T-helper 2 cell treated with Interferon-gamma antibody and Interleukin-4, amounts not matched to agents 5 μg/mL and 100 μg/mL, for 36 hours (primary cell): ENCODE data around the gene DVL2.

Experiments
- DNase-seq: peaks from one replicate; pipeline ENCODE4 v3.0.0; 2021; ENCODE audit warnings: low spot score
- H3K27ac Mint-ChIP-seq: one replicate; pipeline ENCODE4 v1.8.0; 2021; ENCODE audit warnings: mild to moderate bottlenecking, mixed read lengths
- H3K27me3 Mint-ChIP-seq: one replicate; pipeline ENCODE4 v1.8.0; 2021; ENCODE audit warnings: low read depth, mixed read lengths
- H3K36me3 Mint-ChIP-seq: one replicate; pipeline ENCODE4 v1.8.0; 2021; ENCODE audit warnings: low read depth, mixed read lengths
- H3K4me1 Mint-ChIP-seq: one replicate; pipeline ENCODE4 v1.8.0; 2021; ENCODE audit warnings: low read depth, mixed read lengths
- H3K4me3 Mint-ChIP-seq: one replicate; pipeline ENCODE4 v1.8.0; 2022; ENCODE audit warnings: mild to moderate bottlenecking, moderate library complexity, mixed read lengths
- H3K9me3 Mint-ChIP-seq: one replicate; pipeline ENCODE4 v1.8.0; 2021; ENCODE audit warnings: mixed read lengths

Gene DVL2

DNA sequence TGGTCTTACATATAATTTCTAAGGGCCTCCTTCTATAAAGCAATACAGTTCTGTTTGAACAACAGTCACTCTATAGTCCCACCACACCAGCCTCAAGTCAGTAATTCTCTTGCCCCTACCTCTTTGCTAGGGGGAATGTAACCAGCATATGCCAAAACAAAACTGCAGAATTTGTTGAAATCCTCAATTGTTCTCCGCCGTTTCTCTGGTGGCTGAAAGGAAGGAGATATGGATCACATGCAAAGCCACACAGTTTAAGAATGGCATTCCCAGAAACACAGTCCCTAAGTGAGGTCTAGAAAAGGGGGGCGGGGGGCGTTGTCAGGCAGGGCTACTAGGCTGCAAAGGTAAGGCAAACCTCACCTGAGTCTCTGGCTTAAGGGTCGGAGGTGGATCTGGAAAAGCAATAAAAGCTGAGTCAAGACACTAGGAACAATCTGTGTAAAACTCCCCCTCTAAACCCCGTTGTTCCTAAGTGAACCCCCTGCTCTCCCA, 3.0 kb upstream of the DVL2 start:
- H3K9me3 Mint-ChIP-seq, result no peaks in the 10 kb centered on the region
- H3K36me3 Mint-ChIP-seq, result peaks cover 56% of the 10 kb centered on the region

DNA sequence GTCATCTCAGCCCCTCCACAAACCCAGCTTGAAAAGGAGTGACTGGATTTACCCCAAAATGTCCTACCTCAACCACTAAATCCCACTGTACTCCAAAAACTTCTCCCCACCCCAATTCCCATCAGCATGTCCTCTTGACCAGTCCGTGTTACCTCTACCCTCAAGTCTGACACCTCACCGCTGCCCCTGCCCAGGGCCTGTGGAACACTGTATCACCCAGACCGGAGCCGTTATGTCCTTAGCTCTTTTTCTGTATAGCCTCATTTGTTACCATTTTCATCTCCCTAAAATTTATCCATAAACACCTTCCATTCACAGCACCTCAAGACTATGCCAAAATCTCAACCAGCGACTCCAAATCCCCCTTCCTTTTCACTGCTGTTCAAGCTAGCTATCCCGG, 2.5 kb upstream of the DVL2 start:
- no peak for DNase-seq
- peaks cover 53% of the 10 kb centered on the region for H3K36me3 Mint-ChIP-seq
- H3K4me3 Mint-ChIP-seq, result peak overlapping the region; percentile 95
- H3K27ac Mint-ChIP-seq, result peak overlapping the region; percentile 91
- H3K4me1 Mint-ChIP-seq, result peaks cover 53% of the 10 kb centered on the region
- no peaks in the 10 kb centered on the region for H3K27me3 Mint-ChIP-seq
- no peaks in the 10 kb centered on the region for H3K9me3 Mint-ChIP-seq

More for the DNA sequence above, 3.0 kb upstream of the DVL2 start:
- H3K4me1 Mint-ChIP-seq, result peaks cover 52% of the 10 kb centered on the region
- DNase-seq, result no peak
- no peaks in the 10 kb centered on the region for H3K27me3 Mint-ChIP-seq
- H3K4me3 Mint-ChIP-seq, result peak overlapping the region; percentile 95
- peak overlapping the region; percentile 91 for H3K27ac Mint-ChIP-seq

DNA sequence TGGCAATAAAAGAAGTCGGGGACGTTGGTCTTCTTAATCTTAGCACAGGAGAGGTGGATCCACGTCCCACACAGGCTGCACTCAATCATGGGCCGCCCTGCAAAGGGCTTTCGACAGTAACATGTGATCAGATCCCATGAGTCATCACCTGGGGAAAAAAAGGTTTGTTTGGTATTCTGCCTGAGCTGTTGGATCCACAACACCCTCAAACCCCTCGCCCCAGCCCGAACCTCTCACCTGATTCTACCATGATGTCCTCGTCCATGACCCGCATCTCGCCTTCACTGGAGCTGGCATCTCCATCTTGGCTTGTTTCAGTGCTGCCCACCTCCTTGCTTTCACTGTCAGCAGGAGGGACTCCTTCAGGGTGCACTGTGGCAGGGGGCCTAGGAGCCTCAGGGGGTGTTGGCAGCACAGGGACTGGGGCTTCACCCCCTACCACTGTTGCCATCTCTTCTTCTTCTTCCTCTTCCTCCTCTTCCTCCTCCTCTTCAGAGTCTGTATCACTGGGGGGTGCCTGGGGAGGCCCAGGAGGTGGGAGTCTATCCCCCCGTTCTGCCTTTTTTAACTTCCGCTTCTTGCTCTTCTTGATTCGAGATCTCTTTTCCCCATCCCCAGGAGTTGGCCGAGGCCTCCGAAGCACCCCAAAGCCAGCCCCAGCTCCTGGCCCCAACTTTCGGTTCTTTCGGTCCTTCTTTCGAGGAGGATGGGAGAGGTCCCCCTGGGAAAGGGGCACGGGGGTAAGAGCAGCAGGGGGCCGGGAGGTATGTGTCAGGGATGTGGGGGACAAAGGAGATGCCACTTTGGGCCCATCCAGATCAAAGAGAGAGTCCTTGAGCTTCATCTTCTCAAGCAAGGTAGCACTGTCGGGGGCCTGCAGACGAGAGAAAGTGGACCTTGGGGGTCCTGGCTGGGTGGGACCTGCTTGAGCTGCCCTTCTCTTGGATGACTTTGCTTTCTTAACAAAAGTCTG, 1.7 kb upstream of the DVL2 start:
- H3K9me3 Mint-ChIP-seq, result no peaks in the 10 kb centered on the region
- H3K27me3 Mint-ChIP-seq, result no peaks in the 10 kb centered on the region
- peak overlapping the region; percentile 27 for H3K27ac Mint-ChIP-seq
- H3K4me3 Mint-ChIP-seq, result peak overlapping the region; percentile 99
- DNase-seq, result no peak
- H3K36me3 Mint-ChIP-seq, result peaks cover 46% of the 10 kb centered on the region
- peaks cover 45% of the 10 kb centered on the region for H3K4me1 Mint-ChIP-seq

DNA sequence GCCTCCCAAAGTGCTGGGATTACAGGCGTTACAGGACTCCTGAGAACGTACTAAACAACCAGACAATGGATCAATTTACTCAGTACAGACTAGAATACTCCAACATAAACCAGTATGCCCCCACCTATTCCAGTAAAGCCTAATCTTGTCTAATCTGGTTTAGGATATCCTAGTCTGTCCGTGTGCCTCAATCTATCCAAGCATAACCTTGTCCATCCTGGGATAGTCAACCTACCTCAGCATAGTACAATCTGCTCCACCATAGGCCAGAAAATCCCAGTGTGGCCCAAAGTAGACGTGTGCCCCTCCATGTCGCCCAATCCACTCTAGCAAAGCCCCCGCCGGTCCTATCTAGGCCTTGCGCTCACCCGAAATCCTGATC, 625 bp downstream of the DVL2 start:
- DNase-seq, result no peak
- no peaks in the 10 kb centered on the region for H3K9me3 Mint-ChIP-seq
- H3K36me3 Mint-ChIP-seq, result peaks cover 41% of the 10 kb centered on the region
- H3K27me3 Mint-ChIP-seq, result no peaks in the 10 kb centered on the region
- H3K4me3 Mint-ChIP-seq, result peak overlapping the region; percentile 99
- H3K4me1 Mint-ChIP-seq, result peaks cover 33% of the 10 kb centered on the region
- peak overlapping the region; percentile 83 for H3K27ac Mint-ChIP-seq

DNA sequence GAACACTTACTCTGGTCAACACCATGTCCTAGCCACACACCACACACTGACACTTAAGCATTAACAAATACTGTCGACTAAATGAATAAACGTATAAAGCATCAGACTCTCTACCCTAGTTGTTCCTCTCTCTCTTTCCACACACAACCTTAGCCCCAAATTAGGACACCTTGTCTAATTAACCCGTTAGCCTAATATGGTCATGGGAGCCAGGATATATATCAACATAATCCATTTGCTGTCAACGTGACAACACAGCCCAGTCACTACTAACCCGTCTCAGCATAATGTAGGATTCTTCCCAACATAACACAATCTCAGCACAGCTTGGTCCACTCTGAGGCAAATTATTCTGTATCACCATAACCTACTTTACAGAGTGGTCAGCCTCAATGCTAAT, 2.2 kb downstream of the DVL2 start:
- peaks cover 41% of the 10 kb centered on the region for H3K36me3 Mint-ChIP-seq
- no peaks in the 10 kb centered on the region for H3K9me3 Mint-ChIP-seq
- no peaks in the 10 kb centered on the region for H3K27me3 Mint-ChIP-seq
- H3K4me3 Mint-ChIP-seq, result peak overlapping the region; percentile 4
- peaks cover 33% of the 10 kb centered on the region for H3K4me1 Mint-ChIP-seq
- no peak for DNase-seq
- H3K27ac Mint-ChIP-seq, result no peak overlapping the region

DNA sequence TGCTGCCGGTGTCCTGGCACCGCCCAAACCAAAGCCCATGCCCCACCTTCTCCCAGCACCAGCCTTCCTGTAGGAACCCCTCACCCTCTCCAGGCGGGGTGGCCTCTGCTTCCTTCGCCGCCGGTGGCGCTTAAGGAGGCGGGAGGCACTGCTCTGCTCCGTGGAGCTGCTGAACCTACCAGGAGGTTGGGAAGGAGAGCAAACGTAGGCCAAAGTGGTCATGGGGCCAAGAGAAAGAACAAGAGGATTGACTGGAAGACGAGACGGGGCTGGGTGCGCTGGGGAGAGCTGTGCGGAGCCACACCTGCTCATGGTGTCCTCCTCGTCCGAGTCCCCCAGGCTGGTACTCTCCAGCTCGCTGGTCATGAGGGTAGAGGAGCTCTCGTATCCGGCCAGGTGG, 4.8 kb downstream of the DVL2 start:
- DNase-seq, result no peak
- Mint-ChIP-seq H3K36me3 (peaks cover 27% of the 10 kb centered on the region), H3K4me3 (no peak overlapping the region), H3K4me1 (peaks cover 17% of the 10 kb centered on the region), H3K9me3 (no peaks in the 10 kb centered on the region), H3K27ac (no peak overlapping the region), H3K27me3 (no peaks in the 10 kb centered on the region)

DNA sequence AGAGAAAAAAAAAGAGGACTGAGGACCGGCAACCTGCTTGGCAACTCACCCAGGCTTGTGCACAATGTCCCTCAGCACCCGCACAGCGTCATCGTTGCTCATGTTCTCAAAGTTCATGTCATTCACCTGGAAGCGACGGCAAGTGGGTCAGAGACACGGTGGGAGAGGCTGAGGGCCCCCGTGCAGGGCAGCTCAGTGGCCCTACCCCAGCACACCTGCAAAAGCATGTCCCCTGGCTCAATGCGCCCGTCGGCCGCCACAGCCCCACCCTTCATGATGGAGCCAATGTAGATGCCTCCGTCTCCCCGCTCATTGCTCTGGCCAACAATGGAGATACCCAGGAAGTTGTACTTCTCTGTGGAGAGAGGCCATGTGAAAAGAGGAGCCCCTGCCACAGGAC, 5.4 kb downstream of the DVL2 start:
- H3K9me3 Mint-ChIP-seq, result no peaks in the 10 kb centered on the region
- H3K36me3 Mint-ChIP-seq, result peaks cover 29% of the 10 kb centered on the region
- DNase-seq, result no peak
- H3K27me3 Mint-ChIP-seq, result no peaks in the 10 kb centered on the region
- peaks cover 17% of the 10 kb centered on the region for H3K4me1 Mint-ChIP-seq
- H3K27ac Mint-ChIP-seq, result no peak overlapping the region
- no peak overlapping the region for H3K4me3 Mint-ChIP-seq

DNA sequence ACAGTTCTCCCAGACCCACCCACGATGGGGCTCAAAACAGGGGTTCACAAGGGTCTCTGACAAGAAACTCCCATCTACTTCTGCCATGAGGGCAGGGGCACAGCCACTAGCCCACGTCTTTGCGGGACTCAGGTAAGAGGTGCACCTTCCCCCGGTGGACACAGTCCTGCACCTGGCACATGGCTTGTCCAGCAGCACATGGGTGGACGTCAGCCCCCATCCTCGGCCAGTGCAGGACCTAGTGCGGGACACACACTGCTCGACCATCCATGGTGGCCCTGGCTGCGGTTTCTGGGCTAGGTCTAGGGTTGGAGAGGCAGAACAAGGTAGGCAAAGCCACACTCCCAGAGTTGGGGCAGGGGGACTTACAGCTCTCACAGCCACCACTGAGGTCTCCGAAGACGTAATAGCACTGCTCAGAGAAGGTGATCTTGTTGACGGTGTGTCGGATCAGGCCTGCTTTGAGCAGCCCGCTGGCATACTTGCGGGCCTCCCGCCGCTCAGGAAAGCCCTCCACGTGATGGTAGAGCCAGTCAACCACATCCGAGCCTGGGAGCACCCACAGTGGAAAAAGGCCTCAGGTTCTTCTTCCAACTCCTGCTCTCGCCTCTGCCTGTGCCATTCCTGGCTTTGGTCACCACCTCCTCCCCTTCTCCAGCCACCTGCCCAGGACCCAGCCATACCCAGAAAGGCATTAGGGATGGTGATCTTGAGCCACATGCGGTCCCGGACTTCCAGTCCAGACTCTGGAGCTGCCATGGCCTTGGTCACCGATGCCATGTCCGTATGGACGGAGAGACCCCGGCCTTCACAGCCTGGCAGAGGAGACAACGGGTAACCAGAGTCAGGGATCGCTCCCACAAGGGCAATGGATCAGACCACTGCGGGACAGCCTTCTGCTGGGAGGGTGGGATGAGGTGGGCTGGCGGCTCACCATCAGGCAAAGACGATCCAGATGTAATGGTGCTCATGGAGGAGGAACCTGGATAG, 7.3 kb downstream of the DVL2 start:
- Mint-ChIP-seq H3K36me3 (peaks cover 37% of the 10 kb centered on the region), H3K27ac (no peak overlapping the region), H3K27me3 (no peaks in the 10 kb centered on the region), H3K4me1 (peaks cover 5% of the 10 kb centered on the region), H3K4me3 (no peak overlapping the region), H3K9me3 (no peaks in the 10 kb centered on the region)
- no peak for DNase-seq

DNA sequence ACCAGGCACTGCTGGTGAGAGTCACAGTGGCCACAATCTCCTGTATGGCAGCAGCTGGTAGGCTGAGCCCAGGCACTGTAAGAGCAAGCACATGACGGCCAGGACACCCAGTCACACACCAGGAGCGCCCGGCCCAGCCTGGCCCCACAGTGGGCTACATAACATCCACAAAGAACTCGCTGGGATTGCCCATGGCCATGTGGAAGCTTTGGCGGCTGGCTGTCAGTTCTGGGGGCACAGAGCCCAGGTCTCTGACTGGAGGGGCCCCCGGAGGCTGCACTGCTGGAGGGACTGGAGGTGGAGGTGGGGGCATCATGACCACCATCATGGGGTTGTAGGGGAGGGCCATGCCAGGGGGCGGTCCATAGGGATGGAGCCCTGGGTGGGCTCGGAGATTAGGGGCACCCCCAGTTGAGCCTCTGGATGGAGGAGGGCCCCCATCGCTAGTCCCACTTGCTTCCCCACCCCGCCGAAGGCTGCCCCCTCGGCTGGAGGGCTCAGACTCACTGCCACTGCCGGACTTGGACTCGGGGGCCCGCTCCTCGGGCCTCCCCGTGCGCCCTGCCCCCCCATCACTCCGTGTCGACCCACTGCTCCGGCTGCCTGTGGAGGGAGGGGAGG, 8.5 kb downstream of the DVL2 start:
- Mint-ChIP-seq H3K4me3 (no peak overlapping the region), H3K36me3 (peaks cover 43% of the 10 kb centered on the region)
- DNase-seq, result no peak

DNA sequence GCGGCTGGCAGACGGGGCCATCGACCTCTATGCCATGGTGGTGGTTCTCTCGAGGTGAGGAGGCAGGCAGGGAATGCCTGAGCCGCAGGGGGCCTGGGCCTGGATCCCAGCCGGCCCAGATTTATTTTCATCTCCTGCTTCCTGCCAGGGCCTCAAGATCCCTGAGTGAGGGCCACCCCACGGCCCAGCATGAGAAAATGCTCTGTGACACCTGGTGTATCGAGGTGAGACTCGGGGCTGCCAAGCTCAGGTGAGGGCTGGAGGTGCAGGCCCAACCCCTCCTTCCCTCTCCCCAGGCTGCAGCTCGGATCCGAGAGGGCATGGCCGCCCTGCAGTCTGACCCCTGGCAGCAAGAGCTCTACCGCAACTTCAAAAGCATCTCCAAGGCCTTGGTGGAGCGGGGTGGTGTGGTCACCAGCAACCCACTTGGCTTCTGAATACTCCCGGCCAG, 9.6 kb downstream of the DVL2 start:
- H3K4me1 Mint-ChIP-seq, result peaks cover 17% of the 10 kb centered on the region
- no peak overlapping the region for H3K4me3 Mint-ChIP-seq
- no peaks in the 10 kb centered on the region for H3K9me3 Mint-ChIP-seq
- H3K27me3 Mint-ChIP-seq, result no peaks in the 10 kb centered on the region
- no peak for DNase-seq
- H3K36me3 Mint-ChIP-seq, result peaks cover 42% of the 10 kb centered on the region
- no peak overlapping the region for H3K27ac Mint-ChIP-seq

More for the DNA sequence above, 8.5 kb downstream of the DVL2 start:
- H3K27me3 Mint-ChIP-seq, result no peaks in the 10 kb centered on the region
- no peaks in the 10 kb centered on the region for H3K9me3 Mint-ChIP-seq
- H3K4me1 Mint-ChIP-seq, result peaks cover 11% of the 10 kb centered on the region
- no peak overlapping the region for H3K27ac Mint-ChIP-seq

DNA sequence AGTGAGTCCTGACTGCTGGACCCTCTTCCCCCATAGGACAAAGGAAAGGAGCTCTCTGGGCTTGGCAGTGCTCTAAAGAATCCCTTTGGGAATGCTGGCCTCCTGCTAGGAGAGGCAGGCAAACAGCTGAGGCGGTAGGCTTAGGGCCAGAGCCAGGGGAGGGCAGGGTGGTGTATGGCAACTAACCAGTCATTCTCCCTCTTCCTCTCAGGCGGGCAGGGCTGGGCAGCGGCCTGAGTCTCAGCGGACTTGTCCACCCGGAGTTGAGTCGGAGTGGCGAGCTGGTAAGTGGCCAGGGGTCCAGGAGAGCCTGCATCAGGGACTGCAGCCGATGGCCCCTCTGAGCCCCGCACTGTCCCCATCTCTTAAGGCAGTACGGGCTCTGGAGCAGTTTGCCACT, 10.2 kb downstream of the DVL2 start:
- H3K4me1 Mint-ChIP-seq, result peaks cover 21% of the 10 kb centered on the region

DNA sequence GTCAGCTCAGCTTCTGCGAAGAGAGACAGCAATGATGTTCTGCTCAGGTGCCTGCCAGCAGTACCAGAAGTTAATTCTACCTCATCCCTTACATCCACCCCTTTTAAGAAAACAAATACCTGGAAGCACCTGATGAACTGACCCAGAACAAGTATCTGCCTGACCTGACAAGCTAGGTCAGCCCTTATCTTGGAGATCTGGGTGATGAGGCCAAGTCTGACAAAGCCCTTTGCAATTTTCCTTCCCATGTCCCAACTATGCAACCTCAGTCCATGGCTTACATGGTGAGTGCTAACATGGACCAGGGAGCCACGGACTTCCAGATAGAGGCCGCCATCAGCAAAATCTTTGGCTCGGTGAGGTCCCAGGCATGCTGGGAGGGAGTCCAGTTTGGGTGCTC, 10.9 kb downstream of the DVL2 start:
- H3K9me3 Mint-ChIP-seq, result no peaks in the 10 kb centered on the region
- no peak overlapping the region for H3K4me3 Mint-ChIP-seq
- peaks cover 34% of the 10 kb centered on the region for H3K36me3 Mint-ChIP-seq
- no peak for DNase-seq
- H3K27ac Mint-ChIP-seq, result no peak overlapping the region
- H3K27me3 Mint-ChIP-seq, result no peaks in the 10 kb centered on the region
- H3K4me1 Mint-ChIP-seq, result peaks cover 27% of the 10 kb centered on the region

More for the DNA sequence above, 10.2 kb downstream of the DVL2 start:
- DNase-seq, result no peak
- Mint-ChIP-seq H3K27me3 (no peaks in the 10 kb centered on the region), H3K9me3 (no peaks in the 10 kb centered on the region), H3K36me3 (peaks cover 39% of the 10 kb centered on the region), H3K4me3 (no peak overlapping the region), H3K27ac (no peak overlapping the region)

DNA sequence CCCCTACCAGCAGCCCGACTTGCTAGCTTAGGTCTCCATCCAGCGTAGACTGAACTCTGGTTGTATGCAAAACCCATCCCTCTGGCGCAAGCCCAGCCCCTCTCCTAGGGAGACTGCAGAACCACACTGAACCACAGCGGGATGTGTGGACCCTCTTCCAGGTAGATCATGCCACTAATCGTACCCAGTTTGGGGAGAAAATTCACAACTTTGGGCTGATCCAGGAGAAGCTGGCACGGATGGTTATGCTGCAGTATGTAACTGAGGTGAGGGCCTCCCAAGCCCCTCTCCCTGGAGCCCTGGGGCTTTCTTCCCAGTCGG, 11.4 kb downstream of the DVL2 start:
- no peaks in the 10 kb centered on the region for H3K27me3 Mint-ChIP-seq
- H3K4me3 Mint-ChIP-seq, result no peak overlapping the region
- peaks cover 29% of the 10 kb centered on the region for H3K4me1 Mint-ChIP-seq
- H3K36me3 Mint-ChIP-seq, result peaks cover 30% of the 10 kb centered on the region
- H3K27ac Mint-ChIP-seq, result no peak overlapping the region
- no peak for DNase-seq
- no peaks in the 10 kb centered on the region for H3K9me3 Mint-ChIP-seq
